ENCODE results near the gene SRBD1.

DNA sequence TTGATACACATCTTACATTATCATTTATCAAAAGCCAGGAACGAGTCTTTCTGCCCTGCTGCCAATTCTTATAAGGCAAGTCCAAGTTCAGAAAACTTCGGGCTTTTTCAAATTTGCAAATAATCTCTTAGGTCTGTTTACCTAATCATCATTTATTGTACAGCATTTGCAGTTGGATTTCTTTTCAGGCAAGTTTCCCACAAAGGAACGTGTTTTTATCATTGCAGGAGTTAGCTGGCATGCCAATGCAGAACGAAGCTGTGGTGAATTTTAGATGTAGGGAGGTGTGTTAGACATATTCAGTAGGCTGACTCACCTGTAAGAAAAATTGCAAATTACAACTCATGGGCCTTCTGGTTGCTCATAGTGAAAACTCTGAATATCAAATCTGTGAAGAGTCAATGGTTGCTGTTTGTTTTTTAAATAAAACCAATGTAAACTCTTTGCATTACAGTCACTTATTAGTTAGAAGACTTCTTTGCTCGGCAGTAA is 209.6 kb downstream of the SRBD1 start:
- TF ChIP-seq, protein P1, sequence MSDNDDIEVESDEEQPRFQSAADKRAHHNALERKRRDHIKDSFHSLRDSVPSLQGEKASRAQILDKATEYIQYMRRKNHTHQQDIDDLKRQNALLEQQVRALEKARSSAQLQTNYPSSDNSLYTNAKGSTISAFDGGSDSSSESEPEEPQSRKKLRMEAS (CRISPR knock-in tag; IDR thresholded peaks at IDR 0.05) = no peak
- TF ChIP-seq CTCF (IDR thresholded peaks at IDR 0.05) = no peak
- no peak for TF ChIP-seq SMAD3 (CRISPR knock-in tag; IDR thresholded peaks at IDR 0.05; ENCODE audit: borderline replicate concordance)

Measured in WTC11 (cell line).